Heart left ventricle (tissue), 13 donors: ENCODE data around the gene SCUBE2.

Experiments
- POLR2A ChIP-seq, 2 donors: fragments of 450-650 bp; IDR thresholded peaks; one replicate each; pipeline ENCODE4 v1.6.1; 2017; ENCODE audit warnings: antibody characterized with exemption in 2 of 2, mild to moderate bottlenecking in 2 of 2, moderate library complexity in 2 of 2
- TF ChIP-seq, protein P1 (sequence below), 12 donors: fragments of 200-600 bp; sonication (generic) in 4 of 12; IDR thresholded peaks; one replicate each; pipeline versions ENCODE4 v1.5.0 to v1.8.0; 2018 to 2022; ENCODE audit warnings: antibody characterized with exemption in 12 of 12, mild to moderate bottlenecking in 5 of 12
- donor health status: ischemic (EF 13 %, LVEDD 7.1; RV severe dilation, severe dysfunction).
- donor health status: DM: no; HTN: yes; CAD: no.
- donor health status: DM: no; HTN: no; CAD: no.
- donor health status: ischemic (EF 25% LVEDD 6.9; RV normal size, moderate dysfunction).
- donor health status: ischemic (EF 25% LVEDD 5.7; RV mildly dilated, moderate dysfunction).
- donor health status: ischemic (EF 35%, LVEDD 5.7; RV mildly dilated, moderate dysfunction).
- donor health status: nonischemic (EF 11% LVEDD 7.7; RV severe dilation, severe dysfunction).
- donor health status: DM: yes; HTN: yes; CAD: no.
- donor health status: PGD.
- donor health status: ischemic (EF 29% LVEDD 5.4; RV normal size, mild dysfunction).
- donor health status: nonischemic (EF 23%, LVEDD 6.1; RV moderate dilation, normal function).

DNA sequence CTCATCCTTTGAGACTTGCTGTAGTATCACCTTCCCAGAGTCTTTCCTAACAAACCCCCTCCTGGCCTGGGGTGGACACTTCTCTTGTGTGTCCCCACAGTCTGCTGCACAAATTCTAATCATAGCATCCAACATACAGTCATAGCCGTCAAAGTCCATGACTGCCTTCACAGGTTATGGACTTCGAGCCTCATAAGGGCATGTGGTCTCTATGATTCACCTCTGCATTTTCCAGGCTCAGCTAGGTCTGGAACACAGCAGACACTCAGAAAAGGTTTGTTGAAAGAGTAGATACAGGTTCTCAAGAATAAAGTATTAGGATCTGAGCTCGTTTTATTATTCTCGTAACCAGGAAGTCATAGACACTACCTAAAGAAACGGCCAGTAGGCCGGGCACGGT is 13.2 kb upstream of the SCUBE2 start:
- TF ChIP-seq, protein P1, sequence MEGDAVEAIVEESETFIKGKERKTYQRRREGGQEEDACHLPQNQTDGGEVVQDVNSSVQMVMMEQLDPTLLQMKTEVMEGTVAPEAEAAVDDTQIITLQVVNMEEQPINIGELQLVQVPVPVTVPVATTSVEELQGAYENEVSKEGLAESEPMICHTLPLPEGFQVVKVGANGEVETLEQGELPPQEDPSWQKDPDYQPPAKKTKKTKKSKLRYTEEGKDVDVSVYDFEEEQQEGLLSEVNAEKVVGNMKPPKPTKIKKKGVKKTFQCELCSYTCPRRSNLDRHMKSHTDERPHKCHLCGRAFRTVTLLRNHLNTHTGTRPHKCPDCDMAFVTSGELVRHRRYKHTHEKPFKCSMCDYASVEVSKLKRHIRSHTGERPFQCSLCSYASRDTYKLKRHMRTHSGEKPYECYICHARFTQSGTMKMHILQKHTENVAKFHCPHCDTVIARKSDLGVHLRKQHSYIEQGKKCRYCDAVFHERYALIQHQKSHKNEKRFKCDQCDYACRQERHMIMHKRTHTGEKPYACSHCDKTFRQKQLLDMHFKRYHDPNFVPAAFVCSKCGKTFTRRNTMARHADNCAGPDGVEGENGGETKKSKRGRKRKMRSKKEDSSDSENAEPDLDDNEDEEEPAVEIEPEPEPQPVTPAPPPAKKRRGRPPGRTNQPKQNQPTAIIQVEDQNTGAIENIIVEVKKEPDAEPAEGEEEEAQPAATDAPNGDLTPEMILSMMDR (IDR thresholded peaks at IDR 0.05), result no peak
- TF ChIP-seq POLR2A (IDR thresholded peaks at IDR 0.05), result no peak
